HepG2 (cell line): ENCODE results near the gene DIP2C. TPM values are rescaled to one million over a fixed set of nuclear protein-coding genes. Genes with fewer than 3 reads are reported as not detected.

ENCODE experiments used
- ATAC-seq: fragments of 200-7000 bp; cut with Tn5 transposase; 3 replicates; pipeline ENCODE4 v1.9.1; 2020; ENCODE audit warnings: mild to moderate bottlenecking, moderate library complexity
- BruUV-seq: library from RNA; stranded (reverse); fragments of 400-500 nt; replicated peaks from 2 replicates; lab custom pipeline; 2021; lab: Mats Ljungman, UMichigan
- CTCF ChIA-PET: fragments of 300-600 bp; formaldehyde crosslinking; extraction: SDS; loops from one replicate; lab custom pipeline; 2021; ENCODE audit warnings: low total read pairs, inconsistent platforms, low intra/inter-chr PET ratio; lab: Yijun Ruan, JAX
- POLR2A ChIA-PET: fragments of 350-600 bp; sonication (Branson Sonifier 250); formaldehyde crosslinking; loops from one replicate; lab custom pipeline; 2020; ENCODE audit warnings: antibody characterized with exemption, inconsistent platforms; lab: Yijun Ruan, JAX
- DNase-seq: peaks from one replicate; pipeline ENCODE4 v3.0.0-alpha.2; 2015; ENCODE audit warnings: low spot score
- FAIRE-seq: peaks from 3 replicates; lab custom pipeline; 2011; peaks lifted over from hg19 to GRCh38; lab: Jason Lieb, UNC
- H2AFZ ChIP-seq: one replicate; pipeline ENCODE4 v1.6.1; 2011; ENCODE audit warnings: low read length, inconsistent platforms
- H3K27ac ChIP-seq: fragments of 300-600 bp; 3 replicates; pipeline ENCODE4 v1.8.0; 2011; ENCODE audit warnings: mixed run types, mild to moderate bottlenecking, mixed read lengths, low read length, inconsistent platforms; ENCODE audit not compliant: insufficient read depth; ENCODE audit errors: extremely low read length
- H3K27me3 ChIP-seq, 2 experiments: fragments of 200-600 bp in 1 of 2; 2 replicates in 1 of 2; 3 replicates in 1 of 2; pipeline versions ENCODE4 v1.6.0 to v1.8.0; 2011; ENCODE audit warnings: low read length in 2 of 2, mild to moderate bottlenecking in 2 of 2, moderate library complexity in 2 of 2, inconsistent platforms in 1 of 2; ENCODE audit not compliant: insufficient read depth in 2 of 2, control insufficient read depth in 1 of 2
- H3K36me3 ChIP-seq, 2 experiments: fragments of 200-600 bp in 1 of 2; replicated peaks in 1 of 2; 2 replicates in 1 of 2; 3 replicates in 1 of 2; pipeline versions ENCODE4 v1.5.1 to v1.8.0; 2011; ENCODE audit warnings: low read length in 2 of 2, inconsistent platforms in 1 of 2; ENCODE audit not compliant: insufficient read depth in 2 of 2, control insufficient read depth in 1 of 2
- H3K4me1 ChIP-seq: 2 replicates; pipeline ENCODE4 v1.5.1; 2012; ENCODE audit warnings: low read length, inconsistent platforms; ENCODE audit not compliant: insufficient read depth
- H3K4me2 ChIP-seq: 2 replicates; pipeline ENCODE4 v1.6.0; 2011; ENCODE audit warnings: low read depth, low read length, inconsistent platforms
- H3K4me3 ChIP-seq, 3 experiments: fragments of 200-600 bp in 1 of 3; sonication (generic), shearing (Covaris generic) in 1 of 3; replicated peaks in 1 of 3; 2 replicates each; pipeline ENCODE4 v1.5.1; 2011 to 2016; ENCODE audit warnings: low read length in 3 of 3, inconsistent platforms in 2 of 3, low read depth in 2 of 3, mild to moderate bottlenecking in 2 of 3, control low read depth in 1 of 3, mixed read lengths in 1 of 3; ENCODE audit not compliant: insufficient read depth in 1 of 3
- H3K79me2 ChIP-seq: one replicate; pipeline ENCODE4 v1.6.1; 2011; ENCODE audit warnings: low read length, inconsistent platforms; ENCODE audit not compliant: insufficient read depth
- H3K9ac ChIP-seq: 2 replicates; pipeline ENCODE4 v1.6.0; 2011; ENCODE audit warnings: mild to moderate bottlenecking, low read depth, low read length, inconsistent platforms; ENCODE audit not compliant: insufficient read depth
- H3K9me3 ChIP-seq: 2 replicates; pipeline ENCODE4 v1.5.1; 2012; ENCODE audit warnings: mild to moderate bottlenecking, low read length
- H4K20me1 ChIP-seq: 2 replicates; pipeline ENCODE4 v1.6.0; 2011; ENCODE audit warnings: inconsistent platforms, mild to moderate bottlenecking, low read length, moderate library complexity; ENCODE audit not compliant: insufficient read depth
- ARNT ChIP-seq: fragments of 450-650 bp; IDR thresholded peaks from 2 replicates; pipeline ENCODE4 v1.6.1; 2017
- ATF7-NPFF ChIP-seq: sonication (generic); formaldehyde crosslinking; IDR thresholded peaks from 2 replicates; pipeline ENCODE4 v1.8.1; 2023; ENCODE audit warnings: mild to moderate bottlenecking, low read depth, missing genetic modification reagents, moderate library complexity
- ETV5 ChIP-seq: IDR thresholded peaks from 2 replicates; pipeline ENCODE4 v1.6.1; 2018; ENCODE audit warnings: missing biosample characterization, missing genetic modification reagents, inconsistent platforms, borderline replicate concordance
- FOXC1 ChIP-seq: sonication (generic); formaldehyde crosslinking; IDR thresholded peaks from 2 replicates; pipeline ENCODE4 v1.8.0; 2022; ENCODE audit warnings: mild to moderate bottlenecking, missing genetic modification reagents, borderline replicate concordance
- KLF12 ChIP-seq: sonication (generic); formaldehyde crosslinking; IDR thresholded peaks from 2 replicates; pipeline ENCODE4 v1.4.0; 2020; ENCODE audit warnings: missing genetic modification reagents, borderline replicate concordance
- MNT ChIP-seq: fragments of 450-650 bp; IDR thresholded peaks from 2 replicates; pipeline ENCODE4 v1.6.1; 2016
- NPAS2 ChIP-seq: sonication (generic); formaldehyde crosslinking; IDR thresholded peaks from 2 replicates; pipeline ENCODE4 v1.8.0; 2022; ENCODE audit warnings: mild to moderate bottlenecking, missing genetic modification reagents, borderline replicate concordance
- NR2F1 ChIP-seq, 2 experiments: fragments of 450-650 bp in 1 of 2; formaldehyde crosslinking in 1 of 2; IDR thresholded peaks; 2 replicates each; pipeline versions ENCODE4 v1.5.0 to v1.6.1; 2016 to 2020; ENCODE audit warnings: mild to moderate bottlenecking in 1 of 2, missing compliant biosample characterization in 1 of 2, missing genetic modification reagents in 1 of 2, moderate library complexity in 1 of 2
- SMC3 ChIP-seq: IDR thresholded peaks from 2 replicates; pipeline ENCODE4 v1.6.1; 2011; ENCODE audit warnings: low read length, improper control_type of control experiment
- STAG1 ChIP-seq: sonication (generic); formaldehyde crosslinking; IDR thresholded peaks from 2 replicates; pipeline ENCODE4 v1.4.0; 2020; ENCODE audit warnings: missing genetic modification reagents
- TBL1XR1 ChIP-seq: fragments of 150-350 bp; IDR thresholded peaks from 2 replicates; pipeline ENCODE4 v1.6.1; 2014; ENCODE audit warnings: borderline replicate concordance, low read length; ENCODE audit not compliant: partially characterized antibody
- ZNF614 ChIP-seq: IDR thresholded peaks from 2 replicates; pipeline ENCODE4 v1.6.1; 2018; ENCODE audit warnings: missing biosample characterization, missing genetic modification reagents, inconsistent platforms, borderline replicate concordance
- WGBS: methylation state at CpG from one replicate; pipeline ENCODE4 v1.1.6; 2017; ENCODE audit warnings: low lambda C conversion rate; 5-methylcytosine and 5-hydroxymethylcytosine counted together
- in situ Hi-C: cut with HindIII; loops from 2 replicates; pipeline ENCODE4 v1.10.0; 2017; ENCODE audit warnings: low pct_unique_long_range_greater_than_20kb; ENCODE audit not compliant: extremely low pct_ligation_motif_present
- intact Hi-C: fragments of 100-400 bp; cut with micrococcal nuclease; formaldehyde crosslinking; loops from one replicate; pipeline ENCODE4 v1.10.0; 2022; ENCODE audit not compliant: unreplicated experiment
- polyA plus RNA-seq, 8 experiments: library from polyadenylated mRNA; depleted of rRNA in 3 of 8; stranded (reverse) in 7 of 8; unstranded in 1 of 8; fragments of >200 nt; fragmentation: Illumina TruSeq in 4 of 8; extraction: Trizol in 4 of 8; gene quantifications; 2 replicates each; pipeline versions ENCODE4 v1.2.1 to v1.2.3, GENCODE V29; 2011 to 2016; ENCODE audit warnings: low read depth in 4 of 8, missing spikeins in 1 of 8, mixed read lengths in 1 of 8; ENCODE audit not compliant: insufficient read depth in 1 of 8
- total RNA-seq, 5 experiments: library from RNA; depleted of rRNA; stranded (reverse); fragments of >200 nt; fragmentation: Illumina TruSeq; extraction: Trizol; gene quantifications; 2 replicates each; pipeline ENCODE4 v1.2.3, GENCODE V29; 2016; ENCODE audit warnings: low read depth in 1 of 5
- TF ChIP-seq, protein P1 (sequence below): sonication (generic); formaldehyde crosslinking; IDR thresholded peaks from 2 replicates; pipeline ENCODE4 v1.8.0; 2022; ENCODE audit warnings: low read depth, missing genetic modification reagents
- TF ChIP-seq, protein P2 (sequence below): IDR thresholded peaks from 2 replicates; pipeline ENCODE4 v1.6.1; 2016; ENCODE audit warnings: low read depth, borderline replicate concordance
- TF ChIP-seq, protein P3 (sequence below): sonication (generic); formaldehyde crosslinking; IDR thresholded peaks from 2 replicates; pipeline ENCODE4 v1.5.0; 2020; ENCODE audit warnings: mild to moderate bottlenecking, missing genetic modification reagents, moderate library complexity
- TF ChIP-seq, protein P4 (sequence below): sonication (generic); formaldehyde crosslinking; IDR thresholded peaks from 2 replicates; pipeline ENCODE4 v1.4.0; 2020; ENCODE audit warnings: missing genetic modification reagents

DIP2C gene
- total and polyA plus RNA-seq, 2 of the 13 experiments (the other 11 are each of a cell fraction or from before 2014, with no cell fraction given) = 2.2 to 2.7 TPM

- TF ChIP-seq, protein P1, sequence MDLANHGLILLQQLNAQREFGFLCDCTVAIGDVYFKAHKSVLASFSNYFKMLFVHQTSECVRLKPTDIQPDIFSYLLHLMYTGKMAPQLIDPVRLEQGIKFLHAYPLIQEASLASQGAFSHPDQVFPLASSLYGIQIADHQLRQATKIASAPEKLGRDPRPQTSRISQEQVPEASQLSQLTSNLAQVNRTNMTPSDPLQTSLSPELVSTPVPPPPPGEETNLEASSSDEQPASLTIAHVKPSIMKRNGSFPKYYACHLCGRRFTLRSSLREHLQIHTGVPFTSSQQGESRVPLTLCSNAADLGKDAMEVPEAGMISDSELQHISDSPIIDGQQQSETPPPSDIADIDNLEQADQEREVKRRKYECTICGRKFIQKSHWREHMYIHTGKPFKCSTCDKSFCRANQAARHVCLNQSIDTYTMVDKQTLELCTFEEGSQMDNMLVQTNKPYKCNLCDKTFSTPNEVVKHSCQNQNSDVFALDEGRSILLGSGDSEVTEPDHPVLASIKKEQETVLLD (CRISPR knock-in tag) = no peak
- TF ChIP-seq, protein P2, sequence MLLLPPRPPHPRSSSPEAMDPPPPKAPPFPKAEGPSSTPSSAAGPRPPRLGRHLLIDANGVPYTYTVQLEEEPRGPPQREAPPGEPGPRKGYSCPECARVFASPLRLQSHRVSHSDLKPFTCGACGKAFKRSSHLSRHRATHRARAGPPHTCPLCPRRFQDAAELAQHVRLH = no peak
- no peak for TF ChIP-seq MNT
Observed at GRCh38 chr10:589961-590680, 99.3 kb downstream of the DIP2C start (continued).

- H3K9ac ChIP-seq = no peak overlapping the region
- intact Hi-C loops = no loop called here
- in situ Hi-C loops = no loop called here
- no peak for FAIRE-seq
- no peak overlapping the region for H3K27ac ChIP-seq
- no peaks in the 10 kb centered on the region for H3K36me3 ChIP-seq
- POLR2A ChIA-PET = no interaction called here
- H3K4me2 ChIP-seq = no peak overlapping the region
- no peaks in the 10 kb centered on the region for H3K4me1 ChIP-seq
- DNase-seq = no peak
- ATAC-seq = peak; percentile 54
- no peaks in the 10 kb centered on the region for H3K9me3 ChIP-seq
- no peaks in the 10 kb centered on the region for H3K27me3 ChIP-seq
- H3K4me3 ChIP-seq = no peak overlapping the region
- no peaks in the 10 kb centered on the region for H3K79me2 ChIP-seq
- H4K20me1 ChIP-seq = no peaks in the 10 kb centered on the region
- 77% methylated on average over 15 of the region's 27 CpGs for WGBS
- no peak overlapping the region for H2AFZ ChIP-seq
- CTCF ChIA-PET = no interaction called here
- no TSS peak for BruUV-seq
- no peak for TF ChIP-seq TBL1XR1
- peak; percentile 10; the same call in 1 of the 2 replicates for TF ChIP-seq SMC3
- TF ChIP-seq KLF12 = no peak
- TF ChIP-seq ETV5 (CRISPR knock-in tag) = no peak
- TF ChIP-seq ATF7-NPFF (CRISPR knock-in tag) = no peak
- no peak for TF ChIP-seq FOXC1 (CRISPR knock-in tag)
- TF ChIP-seq ZNF614 = no peak
- TF ChIP-seq ARNT = no peak
- no peak for TF ChIP-seq NR2F1 (CRISPR knock-in tag; IDR thresholded peaks at IDR 0.05)
- TF ChIP-seq NPAS2 (CRISPR knock-in tag) = no peak
- TF ChIP-seq, protein P3, sequence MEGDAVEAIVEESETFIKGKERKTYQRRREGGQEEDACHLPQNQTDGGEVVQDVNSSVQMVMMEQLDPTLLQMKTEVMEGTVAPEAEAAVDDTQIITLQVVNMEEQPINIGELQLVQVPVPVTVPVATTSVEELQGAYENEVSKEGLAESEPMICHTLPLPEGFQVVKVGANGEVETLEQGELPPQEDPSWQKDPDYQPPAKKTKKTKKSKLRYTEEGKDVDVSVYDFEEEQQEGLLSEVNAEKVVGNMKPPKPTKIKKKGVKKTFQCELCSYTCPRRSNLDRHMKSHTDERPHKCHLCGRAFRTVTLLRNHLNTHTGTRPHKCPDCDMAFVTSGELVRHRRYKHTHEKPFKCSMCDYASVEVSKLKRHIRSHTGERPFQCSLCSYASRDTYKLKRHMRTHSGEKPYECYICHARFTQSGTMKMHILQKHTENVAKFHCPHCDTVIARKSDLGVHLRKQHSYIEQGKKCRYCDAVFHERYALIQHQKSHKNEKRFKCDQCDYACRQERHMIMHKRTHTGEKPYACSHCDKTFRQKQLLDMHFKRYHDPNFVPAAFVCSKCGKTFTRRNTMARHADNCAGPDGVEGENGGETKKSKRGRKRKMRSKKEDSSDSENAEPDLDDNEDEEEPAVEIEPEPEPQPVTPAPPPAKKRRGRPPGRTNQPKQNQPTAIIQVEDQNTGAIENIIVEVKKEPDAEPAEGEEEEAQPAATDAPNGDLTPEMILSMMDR (CRISPR knock-in tag) = peak; percentile 47
- peak; percentile 56 for TF ChIP-seq STAG1 (CRISPR knock-in tag)
- TF ChIP-seq, protein P4, sequence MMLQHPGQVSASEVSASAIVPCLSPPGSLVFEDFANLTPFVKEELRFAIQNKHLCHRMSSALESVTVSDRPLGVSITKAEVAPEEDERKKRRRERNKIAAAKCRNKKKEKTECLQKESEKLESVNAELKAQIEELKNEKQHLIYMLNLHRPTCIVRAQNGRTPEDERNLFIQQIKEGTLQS = no peak
Observed at GRCh38 chr10:588246-589165, 101.0 kb downstream of the DIP2C start.
